ENCODE data around the gene NT5E.

GRCh38 chr6:85449818-85450759 lies at the start of gene NT5E:
- no peak for TF ChIP-seq CTCF (IDR thresholded peaks at IDR 0.05; ENCODE audit: insufficient read depth, low read length, poor library complexity, severe bottlenecking)
- TF ChIP-seq EZH2phosphoT487 (conservative IDR thresholded peaks at IDR 0.05; ENCODE audit: low read length) = no peak
